ENCODE measurements around the gene ELAC2.

Gene ELAC2

DNA sequence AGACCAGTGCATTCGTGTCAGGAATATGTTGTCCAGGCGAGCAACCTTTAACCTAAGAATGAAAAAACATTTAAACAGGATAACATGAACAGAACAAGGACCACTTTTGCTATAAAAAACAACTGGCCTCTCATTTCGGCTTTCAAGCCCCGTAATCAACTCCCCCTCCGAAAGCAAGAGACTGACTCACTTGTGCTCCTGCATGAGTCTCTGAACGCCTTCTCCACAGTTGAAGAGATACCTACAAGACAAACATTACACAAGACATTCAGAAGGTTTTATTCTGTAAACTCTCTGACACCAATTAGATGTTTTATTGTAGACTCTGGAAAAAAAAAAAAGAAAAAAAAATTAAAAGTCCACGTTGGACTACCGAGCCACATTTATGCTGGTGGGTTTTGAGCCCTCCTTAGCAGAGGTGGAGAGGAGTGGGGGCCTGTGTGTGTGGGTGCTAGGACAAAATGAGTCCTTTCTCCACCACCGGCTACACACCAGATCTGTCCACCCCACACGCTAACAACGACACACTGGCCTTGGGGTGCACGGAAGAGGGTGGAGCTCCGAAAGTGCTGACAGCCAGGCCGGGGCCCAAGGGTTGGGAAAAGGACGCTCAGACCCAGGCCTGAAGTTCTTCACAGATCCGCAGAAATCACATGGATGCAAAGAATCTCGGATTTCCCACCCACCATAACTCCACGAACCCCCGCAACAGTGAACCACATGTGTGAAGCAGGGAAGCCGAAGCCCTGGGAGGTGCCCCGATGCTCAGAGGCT lies 759 bp downstream of the ELAC2 start:
- no peak for DNase-seq

DNA sequence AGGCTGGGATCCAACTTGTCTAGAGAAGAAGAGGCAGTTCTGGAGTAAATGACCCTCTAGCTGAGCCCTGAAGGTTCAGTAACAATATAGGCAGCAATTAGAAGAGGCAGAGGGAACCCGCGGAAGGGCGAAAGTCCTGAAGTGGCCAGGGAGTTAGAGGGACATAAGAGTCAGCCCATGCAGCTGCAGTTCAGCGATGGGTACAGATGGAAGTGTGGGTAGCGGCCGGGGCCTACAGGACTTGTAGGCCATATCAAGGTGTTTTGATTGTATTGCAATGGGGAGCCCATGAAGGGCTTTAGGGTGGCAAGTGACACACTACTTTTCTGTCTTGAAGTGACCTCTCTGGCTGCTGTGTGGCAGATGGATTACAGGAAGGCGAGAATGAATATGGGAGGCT lies 3.0 kb downstream of the ELAC2 start:
- DNase-seq = no peak

DNA sequence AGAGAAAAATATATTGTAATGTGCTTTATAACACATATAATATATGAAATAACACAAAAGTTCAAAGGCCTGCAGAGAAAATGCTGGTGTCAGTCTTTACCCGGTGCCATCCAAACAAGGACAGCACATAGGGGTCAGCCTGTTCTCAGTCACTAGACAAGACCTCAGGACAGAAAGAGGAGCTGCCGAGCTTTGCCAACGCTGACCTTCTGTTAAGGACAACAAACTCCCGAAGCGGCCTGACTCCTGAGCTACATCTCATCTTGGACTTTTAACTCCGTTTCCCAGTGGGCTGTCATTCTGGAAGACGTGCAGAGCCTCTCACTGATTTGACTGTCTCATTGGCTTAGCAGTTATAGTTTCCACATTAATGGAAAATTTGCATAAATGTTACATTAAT lies 6.9 kb downstream of the ELAC2 start:
- DNase-seq = no peak

DNA sequence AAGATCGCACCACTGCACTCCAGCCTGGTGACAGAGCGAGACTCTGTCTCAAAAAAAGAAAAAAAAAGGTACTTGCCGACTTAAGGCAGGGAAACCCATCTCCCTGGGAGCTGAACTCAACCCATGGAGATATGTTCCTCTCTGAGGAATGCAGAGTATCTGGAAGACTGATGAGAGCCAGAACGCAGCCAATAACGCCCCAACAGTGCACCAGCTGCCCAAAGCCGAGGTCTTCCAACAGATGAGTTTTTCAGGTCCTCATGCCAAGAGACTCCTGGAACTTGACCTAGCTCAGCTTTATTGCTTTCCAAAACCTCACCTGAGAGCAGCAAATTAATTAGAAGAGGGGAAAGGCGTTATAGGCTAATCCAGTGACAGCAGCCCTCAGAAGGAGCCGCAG lies 9.4 kb downstream of the ELAC2 start:
- no peak for DNase-seq

DNA sequence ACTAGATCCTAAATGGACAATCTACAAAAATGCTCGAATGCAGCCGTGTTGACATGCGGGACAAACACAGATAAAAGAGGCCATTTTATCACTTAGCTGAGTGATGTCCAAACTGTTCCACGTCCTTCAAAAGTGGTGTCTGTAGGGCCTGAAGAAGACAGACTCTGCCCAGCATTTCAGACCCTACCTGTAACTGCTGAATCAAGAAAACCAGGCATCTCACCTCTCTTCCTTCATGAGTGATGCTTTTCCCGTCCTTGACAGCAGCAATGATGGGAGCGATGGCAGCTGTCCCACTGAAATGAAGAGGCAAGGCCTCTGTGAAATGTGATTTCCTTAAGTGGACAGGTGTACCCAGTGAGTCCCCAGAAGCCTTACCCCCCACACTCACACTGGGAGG lies 12.3 kb downstream of the ELAC2 start:
- no peak for DNase-seq

DNA sequence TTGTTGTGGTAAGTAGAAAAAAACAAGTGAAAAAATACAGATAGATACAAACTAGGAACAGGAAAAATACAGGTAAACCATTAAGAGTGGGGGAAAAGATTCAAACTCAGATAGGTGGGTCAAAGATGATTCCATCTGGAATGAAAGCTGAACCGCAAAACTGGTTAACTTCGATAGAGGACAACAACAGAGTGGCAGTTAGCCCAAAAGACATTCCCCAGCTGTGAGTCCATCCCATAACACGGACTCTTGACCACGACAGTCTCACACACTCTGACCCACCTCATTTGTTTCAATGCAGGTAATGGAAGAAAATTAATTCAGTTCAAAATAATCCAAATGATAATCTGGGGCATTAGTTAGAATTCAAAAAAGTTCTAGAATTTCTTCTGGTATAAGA lies 13.5 kb downstream of the ELAC2 start:
- no peak for DNase-seq

DNA sequence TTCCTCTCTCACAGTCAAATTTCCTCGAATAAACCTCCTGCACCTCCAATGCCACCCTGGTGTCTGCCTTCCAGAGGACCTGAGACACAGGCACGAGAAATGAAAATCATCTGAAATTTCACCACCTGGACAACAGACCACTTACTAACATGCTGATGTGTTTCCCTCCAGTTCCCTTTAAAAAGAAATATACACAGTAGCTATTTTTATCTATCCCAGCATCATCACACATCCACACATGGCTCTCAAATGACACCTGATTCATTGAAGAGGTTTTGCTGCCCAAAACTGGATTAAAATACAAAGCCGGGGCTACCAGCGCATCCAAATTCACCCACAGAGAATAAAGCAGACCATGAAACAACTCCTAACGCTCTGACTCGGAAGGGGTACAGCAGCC lies 13.9 kb downstream of the ELAC2 start:
- no peak for DNase-seq

DNA sequence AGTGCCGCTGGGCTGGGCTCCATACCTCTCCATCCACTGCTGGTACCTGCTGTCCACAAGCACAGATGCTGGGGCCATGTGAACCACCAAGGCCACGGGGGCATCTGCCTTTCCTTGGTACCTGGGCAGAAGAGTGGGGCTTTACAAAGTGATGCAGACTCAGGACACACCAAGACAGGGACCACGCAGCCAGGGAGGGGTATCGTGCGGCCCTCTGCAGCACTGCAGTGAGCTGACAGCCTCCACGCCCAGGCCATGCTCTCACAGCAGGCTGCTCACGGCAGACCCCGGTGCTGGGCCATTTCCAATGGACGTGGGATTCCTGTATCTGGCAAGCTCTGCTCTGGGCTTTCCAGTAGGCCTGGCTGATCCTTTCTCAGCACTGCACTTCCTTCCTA lies 14.4 kb downstream of the ELAC2 start:
- DNase-seq = no peak

DNA sequence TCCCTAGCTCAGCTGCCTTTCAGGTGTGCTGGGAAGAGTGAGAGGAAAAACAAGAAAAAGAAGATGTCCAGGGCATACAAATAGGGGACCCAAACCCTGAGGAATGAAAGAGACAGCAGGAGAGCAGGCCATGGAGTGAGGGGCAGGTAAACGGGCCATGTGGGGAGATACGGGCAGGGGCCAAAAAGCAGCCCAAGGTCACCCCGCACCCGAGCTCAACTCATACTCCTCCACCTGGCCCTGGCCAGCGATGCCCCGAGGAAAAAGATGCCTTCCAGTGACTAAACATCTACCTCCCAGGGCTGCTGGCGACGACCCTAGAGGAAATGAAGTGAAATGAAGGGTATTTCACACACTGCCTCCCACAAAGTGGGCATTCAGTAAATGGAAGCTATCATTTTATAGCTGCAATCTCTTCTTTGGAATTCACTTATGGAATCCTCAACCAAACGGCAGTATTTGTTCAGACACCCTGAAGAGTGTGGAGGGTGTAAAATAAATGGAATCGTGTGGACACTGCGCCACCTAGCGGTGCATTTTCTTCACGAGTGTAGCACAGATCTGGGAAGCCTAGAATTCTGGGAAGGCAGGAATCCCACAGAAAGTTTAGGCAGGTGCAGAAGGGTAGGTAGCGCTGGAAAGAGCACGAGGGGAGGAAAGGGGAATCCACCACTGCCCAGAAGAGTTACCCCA lies 14.9 kb downstream of the ELAC2 start:
- DNase-seq = peak; percentile 54

DNA sequence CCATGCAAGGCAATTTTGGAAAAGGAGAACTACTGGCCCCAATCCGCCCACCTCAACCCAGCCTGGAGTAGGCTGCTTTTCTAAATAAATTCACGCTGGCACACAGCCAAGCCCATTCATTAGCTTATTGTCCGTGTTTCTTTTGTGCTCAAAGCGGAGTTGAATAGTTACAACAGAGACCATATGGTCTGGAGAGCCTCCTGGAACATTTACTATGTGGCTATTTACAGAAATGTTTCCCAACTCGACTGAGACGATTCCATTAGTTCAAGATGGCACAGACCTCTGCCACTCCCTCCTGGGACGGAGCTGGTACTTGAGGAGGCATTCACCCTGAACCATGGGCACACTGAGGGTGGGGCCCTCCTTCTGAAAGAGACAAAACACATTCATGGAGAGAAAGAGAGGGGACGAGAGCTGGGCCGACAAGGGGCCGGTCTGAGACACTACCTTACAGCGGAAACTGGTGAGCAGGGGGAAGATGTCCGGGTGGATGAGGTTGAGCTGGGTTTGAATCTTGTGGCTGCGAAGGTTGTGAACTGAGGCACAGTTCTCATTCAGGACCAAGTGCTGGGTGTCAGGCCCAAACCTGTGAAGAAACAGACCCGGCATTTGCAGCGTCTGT lies 15.7 kb downstream of the ELAC2 start:
- DNase-seq = peak; percentile 72

DNA sequence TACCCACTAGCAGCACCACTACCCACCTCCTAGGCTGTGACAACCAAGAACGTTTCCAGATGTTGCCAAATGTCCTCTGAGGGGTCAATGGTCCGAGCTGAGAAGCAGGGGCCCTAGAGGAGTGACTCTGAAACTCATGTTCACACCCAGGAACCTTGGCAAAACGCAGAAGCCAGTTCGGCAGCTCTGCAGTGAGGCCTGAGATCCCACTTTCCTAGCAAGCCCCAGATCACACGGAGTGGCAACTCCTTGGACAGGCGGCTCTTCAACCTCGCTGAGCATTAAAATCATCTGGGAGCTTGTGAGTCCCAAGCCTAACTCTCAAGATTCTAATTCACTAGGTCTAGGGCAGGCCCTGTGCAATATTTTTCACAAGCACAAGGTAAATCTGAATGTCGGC lies 17.3 kb downstream of the ELAC2 start:
- no peak for DNase-seq

DNA sequence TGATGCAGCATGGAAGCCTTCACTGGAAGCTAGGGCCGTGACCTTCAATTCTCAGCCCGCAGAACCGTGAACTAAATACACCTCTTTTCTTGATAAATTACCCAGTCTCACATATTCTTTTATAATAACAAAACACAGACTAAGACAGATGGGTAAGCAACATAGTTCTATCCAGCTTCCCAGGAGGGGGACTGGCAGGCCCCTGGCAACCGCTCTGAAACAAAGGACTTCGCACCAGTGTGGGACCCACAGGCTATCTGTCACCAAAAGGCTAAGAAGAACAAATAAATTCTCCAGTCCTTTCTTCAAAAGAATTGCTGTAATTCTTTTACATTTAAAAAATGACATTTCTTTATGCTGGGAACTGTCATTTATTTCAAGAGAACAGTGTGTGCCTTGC lies 19.0 kb downstream of the ELAC2 start:
- no peak for DNase-seq

DNA sequence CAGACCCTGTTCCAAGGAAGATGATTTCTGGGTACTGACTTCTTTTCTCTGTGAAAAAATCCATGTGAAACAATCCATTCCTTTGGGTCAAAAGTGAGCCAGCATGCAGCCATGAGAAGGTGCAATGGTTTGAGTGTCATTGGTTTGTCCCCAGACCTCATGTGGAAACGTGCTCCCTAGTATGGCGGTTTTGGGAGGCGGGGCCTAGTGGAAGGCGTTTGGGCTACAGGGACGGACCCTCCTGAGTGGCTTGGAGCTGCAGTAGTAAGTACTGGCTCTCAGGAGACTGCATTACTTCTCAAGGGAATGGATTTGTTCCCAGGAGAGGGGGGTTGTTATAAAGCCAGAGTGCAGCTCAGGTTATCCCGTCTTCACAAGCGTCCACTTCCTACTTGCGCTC lies 19.4 kb downstream of the ELAC2 start:
- no peak for DNase-seq

DNA sequence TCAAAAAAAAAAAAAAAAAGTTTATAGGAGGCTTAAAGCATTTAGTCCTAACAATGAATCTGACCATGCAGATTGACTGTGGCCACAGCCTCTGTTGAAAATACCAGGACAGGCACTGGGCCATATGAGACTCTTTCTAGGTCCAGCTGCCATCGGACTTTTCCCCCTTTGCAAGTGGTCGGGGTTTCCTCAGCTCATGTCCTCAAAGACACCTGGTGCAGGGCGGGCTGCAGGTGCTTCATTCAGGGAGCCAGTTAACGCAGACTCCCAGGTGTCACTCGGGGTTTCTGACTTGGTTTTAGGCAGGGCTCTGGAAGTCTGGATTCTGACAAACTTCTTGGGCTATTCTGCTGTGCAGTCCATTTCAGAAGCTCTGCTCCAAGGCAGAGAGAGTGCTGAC lies 20.9 kb downstream of the ELAC2 start:
- no peak for DNase-seq

DNA sequence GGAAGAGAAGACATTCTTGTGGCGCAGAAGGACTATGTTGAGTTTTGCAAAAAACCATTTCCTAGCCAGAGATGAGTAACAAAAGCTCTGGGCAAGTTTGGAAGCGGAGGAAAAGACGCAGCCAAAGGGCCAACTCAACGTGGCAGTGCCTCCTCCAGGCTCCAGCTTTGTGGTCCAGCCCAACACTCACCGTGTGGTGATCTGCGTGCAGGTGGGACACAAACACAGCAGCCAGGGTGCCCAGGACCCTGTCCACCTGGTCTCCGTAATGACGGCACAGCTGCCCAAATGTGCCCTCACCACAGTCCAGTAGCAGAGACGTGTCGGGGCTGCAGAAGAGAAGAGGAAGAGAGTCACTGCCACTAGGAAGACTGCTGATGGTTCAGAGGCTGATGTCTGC lies 21.5 kb downstream of the ELAC2 start:
- DNase-seq = no peak

DNA sequence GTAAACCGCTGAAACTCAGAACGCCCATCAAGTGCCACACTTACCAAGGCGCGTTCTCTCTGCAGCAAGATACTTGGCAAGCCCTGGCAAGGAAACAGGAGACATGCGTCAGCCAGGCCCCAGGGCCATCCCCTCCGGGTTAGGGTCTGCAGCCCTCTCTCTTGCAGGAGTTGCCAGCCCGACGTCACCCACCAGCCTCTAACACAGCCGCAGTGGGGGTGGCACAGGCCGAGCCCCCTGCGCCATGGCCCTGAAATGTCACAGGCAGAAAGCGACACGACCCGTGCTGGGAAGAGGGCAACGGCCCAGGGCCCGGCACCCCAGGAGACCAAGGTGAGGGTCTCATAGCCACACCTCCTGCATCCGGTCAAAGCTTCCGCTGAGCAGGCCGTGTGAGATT lies 21.9 kb downstream of the ELAC2 start:
- DNase-seq = no peak

DNA sequence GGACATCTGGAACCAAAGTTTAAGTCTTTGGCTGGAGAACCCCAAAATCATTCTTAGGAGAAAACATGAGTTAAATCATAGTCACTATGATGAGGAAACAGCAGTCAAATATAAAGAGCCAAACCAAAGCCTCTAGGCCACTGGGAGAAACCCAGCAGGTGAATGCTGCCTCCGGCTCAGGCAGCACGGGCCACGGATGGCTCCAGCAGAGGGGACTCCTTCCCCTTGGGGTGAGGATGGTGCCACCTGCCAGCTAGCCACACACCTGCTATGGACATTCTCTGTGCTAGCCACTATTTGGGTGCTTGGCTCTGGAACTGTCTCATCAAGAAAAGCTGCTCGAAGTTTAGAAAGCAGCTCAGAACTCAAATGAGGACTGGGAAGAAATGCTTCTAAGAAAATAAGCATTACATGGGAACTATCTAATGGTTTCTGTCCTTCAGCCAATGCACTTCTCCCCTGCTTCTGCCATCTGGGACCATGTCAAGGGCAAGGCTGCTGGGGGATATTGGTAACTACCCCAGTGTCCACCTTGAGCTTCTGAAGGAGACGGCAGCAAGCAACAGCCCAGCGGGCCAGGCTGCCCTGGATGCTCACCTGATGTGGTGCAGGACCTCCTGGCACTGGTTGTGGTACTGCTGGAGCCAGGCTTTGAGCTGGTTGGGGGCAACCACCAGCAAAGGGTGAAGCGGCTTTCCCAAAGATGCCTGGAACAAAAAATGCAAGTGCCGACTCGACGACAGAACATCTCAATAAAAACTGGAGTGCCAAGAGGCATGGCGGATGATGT lies 22.5 kb downstream of the ELAC2 start:
- DNase-seq = no peak

DNA sequence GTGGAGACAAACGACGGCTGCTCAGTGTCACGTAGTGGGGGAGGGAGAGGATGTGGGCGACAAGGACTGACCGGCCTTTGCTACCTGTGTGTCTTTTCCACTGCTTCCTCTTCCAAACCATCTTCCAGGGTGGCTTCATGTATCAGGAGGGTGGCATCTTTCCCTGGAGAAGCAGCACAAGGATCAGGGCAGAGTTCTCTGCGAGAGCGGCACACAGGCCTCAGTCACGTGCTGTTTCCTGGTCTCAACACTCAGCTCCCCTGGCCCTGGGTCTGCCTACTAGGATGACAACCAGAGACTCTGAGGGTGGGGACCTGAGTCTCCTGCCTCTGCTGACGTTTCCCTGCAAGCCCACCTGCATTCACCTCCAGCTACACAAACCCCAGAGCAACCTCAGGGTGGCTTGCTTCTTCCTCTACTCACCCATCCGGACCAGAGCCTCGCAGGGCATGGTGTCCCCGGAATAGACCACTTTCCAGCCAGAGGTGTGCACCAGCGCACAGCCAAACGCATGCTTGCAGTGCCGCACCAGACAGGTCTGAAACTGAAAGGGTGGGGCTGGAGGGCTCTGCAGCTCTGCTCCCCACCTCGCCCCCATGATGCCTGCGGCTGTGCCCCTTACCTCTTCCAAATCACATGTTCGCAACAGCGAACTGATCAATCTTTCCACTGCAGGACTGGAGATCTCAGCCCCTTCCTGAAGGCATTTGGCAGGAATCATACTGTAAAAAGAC lies 23.3 kb downstream of the ELAC2 start:
- no peak for DNase-seq

DNA sequence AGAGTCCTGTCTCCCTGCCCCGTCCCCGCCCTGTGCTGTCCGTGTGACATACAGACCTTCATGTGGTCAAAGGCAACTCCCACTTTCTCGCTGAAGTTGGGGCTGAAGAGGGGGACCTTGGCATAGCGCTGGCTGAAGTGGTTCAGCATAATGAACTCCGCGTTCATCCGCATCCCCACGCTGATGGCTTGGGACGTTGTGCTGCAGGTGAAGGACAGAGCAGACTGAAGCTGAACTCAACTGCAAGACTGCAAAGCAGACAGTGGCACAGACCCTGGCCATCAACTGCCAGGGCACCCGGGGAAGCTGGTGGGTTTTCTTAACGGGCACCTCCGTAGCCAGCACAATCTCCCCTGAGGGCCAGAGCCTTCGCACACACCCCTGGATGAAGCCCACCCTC lies 24.2 kb downstream of the ELAC2 start:
- DNase-seq = no peak

DNA sequence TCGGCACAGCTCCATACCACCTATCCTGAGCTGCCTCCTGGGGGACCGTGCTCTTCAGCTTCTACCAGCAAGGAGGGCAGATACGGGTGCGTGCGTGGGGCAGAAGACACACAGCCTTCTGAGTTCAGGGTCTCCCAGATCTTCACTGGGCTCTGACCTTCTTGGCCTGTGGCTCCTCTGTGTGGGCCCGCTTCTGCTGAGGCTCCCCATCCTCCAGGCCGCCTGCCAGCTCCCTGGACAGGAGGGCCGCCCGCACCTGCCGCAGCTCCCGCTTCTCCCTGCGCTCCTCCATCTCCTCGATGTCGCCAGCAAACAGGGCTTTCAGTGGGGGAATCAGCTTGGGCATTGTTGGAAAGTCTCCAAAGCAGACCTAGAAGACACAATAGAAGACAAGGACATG lies 25.2 kb downstream of the ELAC2 start:
- no peak for DNase-seq

DNA sequence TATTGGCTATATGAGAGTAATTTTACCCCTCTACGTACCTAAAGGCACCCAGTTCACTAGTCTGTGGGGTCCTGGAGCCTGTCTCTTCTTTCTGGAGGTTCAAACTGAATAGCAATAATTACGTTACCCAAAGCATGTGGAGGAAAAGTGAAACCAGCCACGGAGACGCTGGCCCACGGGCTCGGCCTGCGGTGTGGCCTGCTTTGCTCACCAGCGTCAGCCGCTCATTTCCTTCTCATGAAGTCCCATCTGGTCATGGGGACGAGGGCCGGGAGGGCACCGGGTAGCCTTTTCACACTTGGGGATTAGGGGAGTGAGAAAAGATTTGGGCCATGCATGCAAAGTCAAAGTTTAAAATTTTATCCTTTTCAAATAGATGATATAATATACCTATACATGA lies 26.9 kb downstream of the ELAC2 start:
- DNase-seq = no peak

DNA sequence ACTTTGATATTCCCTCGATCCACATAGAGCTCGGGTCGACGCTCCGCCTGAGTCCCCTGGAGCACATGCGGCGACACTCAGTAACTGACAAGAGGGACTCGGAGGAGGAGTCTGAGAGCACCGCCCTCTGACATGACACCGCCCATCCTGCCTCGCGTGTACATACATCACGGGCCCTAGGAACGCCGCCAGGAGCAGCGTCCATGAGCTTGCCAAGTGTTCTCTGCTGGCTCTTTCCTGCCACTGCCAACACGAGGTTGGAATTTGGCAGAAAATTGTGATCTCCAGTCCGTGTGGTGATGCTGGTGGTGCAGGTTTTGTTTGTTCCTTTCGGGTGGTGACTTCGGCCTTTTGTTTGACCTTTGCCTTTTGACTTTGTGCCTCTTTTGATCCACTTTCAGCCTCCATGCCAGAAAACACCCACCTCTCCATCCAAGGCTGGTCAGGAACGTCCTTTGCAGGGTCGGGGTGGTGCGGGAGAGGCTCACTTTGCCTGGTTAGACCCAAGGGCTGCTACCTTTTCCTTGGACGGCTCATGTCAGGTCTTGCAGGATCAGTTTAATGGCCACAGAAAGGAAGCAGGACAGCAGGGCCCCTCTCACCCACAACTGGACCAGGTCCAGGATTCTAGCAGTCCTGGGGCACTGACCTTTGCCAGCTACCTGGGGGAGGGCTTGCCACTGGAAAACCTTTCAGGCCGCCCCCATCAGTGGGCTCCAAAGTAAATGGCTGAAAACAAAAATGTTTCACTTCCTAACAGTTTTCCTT lies 27.6 kb downstream of the ELAC2 start:
- DNase-seq = no peak

All from NCI-H345 (cell line).